K562 (cell line): ENCODE results near the gene FBXO27. TPM values are rescaled to one million over a fixed set of nuclear protein-coding genes. Genes with fewer than 3 reads are reported as not detected.

Experiments used
- ATAC-seq: fragments of 200-7000 bp; cut with Tn5 transposase; 3 replicates; pipeline ENCODE4 v1.9.1; 2020; ENCODE audit warnings: moderate library complexity
- BruUV-seq: library from RNA; stranded (reverse); fragments of 400-500 nt; replicated peaks from 2 replicates; lab custom pipeline; 2021; lab: Mats Ljungman, UMichigan
- CTCF ChIA-PET: fragments of 300-600 bp; formaldehyde crosslinking; extraction: SDS; loops from one replicate; lab custom pipeline; 2021; ENCODE audit warnings: low intra/inter-chr PET ratio; lab: Yijun Ruan, JAX
- POLR2A ChIA-PET: fragments of 300-600, 350-650 bp; sonication (Branson Sonifier 250); formaldehyde crosslinking; extraction: SDS; loops from one replicate; lab custom pipeline; 2021; ENCODE audit warnings: antibody characterized with exemption, inconsistent platforms; lab: Yijun Ruan, JAX
- DNase-seq, 4 experiments: peaks; one replicate each; pipeline versions ENCODE4 v3.0.0 to v3.0.0-alpha.2; 2011 to 2018; ENCODE audit warnings: low spot score in 3 of 4, mixed read lengths in 3 of 4; ENCODE audit errors: extremely low read depth in 1 of 4
- FAIRE-seq: peaks from 2 replicates; lab custom pipeline; 2011; peaks lifted over from hg19 to GRCh38; lab: Jason Lieb, UNC
- H2AFZ ChIP-seq: 2 replicates; pipeline ENCODE4 v1.6.0; 2011; ENCODE audit warnings: low read depth, low read length, control low read depth, inconsistent platforms
- H3K27ac ChIP-seq: fragments of 200-600 bp; 3 replicates; pipeline ENCODE4 v1.8.0; 2011; ENCODE audit warnings: low read depth, mild to moderate bottlenecking, control low read depth, inconsistent platforms, low read length, moderate library complexity, mixed read lengths; ENCODE audit errors: extremely low read depth
- H3K27me3 ChIP-seq, 2 experiments: fragments of 300-600 bp in 1 of 2; 2 replicates in 1 of 2; 3 replicates in 1 of 2; pipeline versions ENCODE4 v1.6.0 to v1.8.0; 2011; ENCODE audit warnings: inconsistent platforms in 2 of 2, low read length in 2 of 2, mild to moderate bottlenecking in 1 of 2, mixed read lengths in 1 of 2, moderate library complexity in 1 of 2; ENCODE audit not compliant: control insufficient read depth in 2 of 2, insufficient read depth in 2 of 2
- H3K36me3 ChIP-seq: fragments of 300-600 bp; 3 replicates; pipeline ENCODE4 v1.8.0; 2011; ENCODE audit warnings: mild to moderate bottlenecking, low read length, inconsistent platforms; ENCODE audit not compliant: control insufficient read depth, insufficient read depth
- H3K4me1 ChIP-seq, 2 experiments: fragments of 200-600 bp in 1 of 2; replicated peaks in 1 of 2; 2 replicates in 1 of 2; 3 replicates in 1 of 2; pipeline versions ENCODE4 v1.5.1 to v1.8.0; 2011; ENCODE audit warnings: inconsistent platforms in 2 of 2, low read length in 2 of 2, mild to moderate bottlenecking in 1 of 2, mixed read lengths in 1 of 2, moderate library complexity in 1 of 2; ENCODE audit not compliant: control insufficient read depth in 2 of 2, insufficient read depth in 2 of 2
- H3K4me2 ChIP-seq: 2 replicates; pipeline ENCODE4 v1.6.1; 2011; ENCODE audit warnings: low read length, control low read depth, inconsistent platforms, mixed read lengths; ENCODE audit not compliant: insufficient read depth
- H3K4me3 ChIP-seq: fragments of 200-600 bp; sonication (generic), shearing (Covaris generic); 2 replicates; pipeline ENCODE4 v1.5.1; 2016; ENCODE audit warnings: control low read depth, inconsistent platforms
- H3K79me2 ChIP-seq: fragments of 200-600 bp; 3 replicates; pipeline ENCODE4 v1.8.0; 2011; ENCODE audit warnings: low read length, inconsistent platforms; ENCODE audit not compliant: control insufficient read depth, insufficient read depth
- H3K9ac ChIP-seq, 2 experiments: 2 replicates each; pipeline versions ENCODE4 v1.6.0 to v1.6.1; 2011; ENCODE audit warnings: low read depth in 2 of 2, low read length in 2 of 2, control low read depth in 1 of 2, inconsistent platforms in 1 of 2, mild to moderate bottlenecking in 1 of 2, mixed read lengths in 1 of 2; ENCODE audit not compliant: insufficient read depth in 1 of 2
- H3K9me1 ChIP-seq: one replicate; pipeline ENCODE4 v1.6.0; 2011; ENCODE audit warnings: inconsistent platforms, mild to moderate bottlenecking, low read length, moderate library complexity; ENCODE audit not compliant: control insufficient read depth, insufficient read depth
- H3K9me3 ChIP-seq: replicated peaks from 2 replicates; pipeline ENCODE4 v1.5.1; 2011; ENCODE audit warnings: low read depth, low read length, inconsistent platforms; ENCODE audit not compliant: control insufficient read depth, insufficient read depth
- H4K20me1 ChIP-seq: replicated peaks from 2 replicates; pipeline ENCODE4 v1.6.1; 2011; ENCODE audit warnings: low read length, inconsistent platforms, mixed read lengths; ENCODE audit not compliant: control insufficient read depth, insufficient read depth
- CBFB ChIP-seq: sonication (generic); formaldehyde crosslinking; IDR thresholded peaks from 2 replicates; pipeline ENCODE4 v1.4.0; 2020; ENCODE audit warnings: mild to moderate bottlenecking, missing genetic modification reagents
- DMBX1 ChIP-seq: fragments of 250-450 bp; sonication (Bioruptor Pico); IDR thresholded peaks from 2 replicates; pipeline ENCODE4 v1.8.0; 2022; ENCODE audit warnings: inconsistent platforms, mild to moderate bottlenecking, moderate library complexity, borderline replicate concordance
- KDM4B ChIP-seq, 2 experiments: fragments of 450-650 bp in 1 of 2; sonication (generic) in 1 of 2; IDR thresholded peaks; 2 replicates each; pipeline ENCODE4 v1.6.1; 2016 to 2017; ENCODE audit warnings: borderline replicate concordance in 2 of 2, antibody characterized with exemption in 1 of 2, low read depth in 1 of 2, mild to moderate bottlenecking in 1 of 2
- SIX5 ChIP-seq, 2 experiments: IDR thresholded peaks; 2 replicates each; pipeline ENCODE4 v1.6.1; 2011; ENCODE audit warnings: low read length in 2 of 2, borderline replicate concordance in 1 of 2, low read depth in 1 of 2, mild to moderate bottlenecking in 1 of 2, moderate library complexity in 1 of 2; ENCODE audit not compliant: insufficient read depth in 1 of 2
- SMAD2 ChIP-seq: fragments of 150-350 bp; IDR thresholded peaks from 2 replicates; pipeline ENCODE4 v1.6.1; 2014; ENCODE audit warnings: low read depth, mild to moderate bottlenecking, low read length
- ZBTB43 ChIP-seq: sonication (generic); formaldehyde crosslinking; IDR thresholded peaks from 2 replicates; pipeline ENCODE4 v1.8.0; 2023; ENCODE audit warnings: mild to moderate bottlenecking, missing genetic modification reagents
- ZC3H11A ChIP-seq: IDR thresholded peaks from 2 replicates; pipeline ENCODE4 v1.6.1; 2012; ENCODE audit warnings: low read depth, low read length, improper control_type of control experiment
- ZFX ChIP-seq: sonication (generic); formaldehyde crosslinking; IDR thresholded peaks from 2 replicates; pipeline ENCODE4 v1.8.0; 2022; ENCODE audit warnings: mild to moderate bottlenecking, missing genetic modification reagents, moderate library complexity
- ZNF384 ChIP-seq: IDR thresholded peaks from 2 replicates; pipeline ENCODE4 v1.6.1; 2012; ENCODE audit warnings: low read depth, low read length, improper control_type of control experiment
- WGBS: fragments of 100-300 bp; shearing (Covaris generic); methylation state at CpG from one replicate; pipeline ENCODE4 v1.1.6; 2016; ENCODE audit warnings: low coverage, mixed read lengths; ENCODE audit not compliant: insufficient coverage; ENCODE audit errors: missing lambda C conversion rate; 5-methylcytosine and 5-hydroxymethylcytosine counted together
- in situ Hi-C: fragments of 300-500 bp; cut with MboI; formaldehyde crosslinking; loops from 4 replicates; pipeline ENCODE4 v1.15.0; 2018; ENCODE audit warnings: inconsistent platforms, mixed read lengths
- intact Hi-C: fragments of 100-400 bp; cut with micrococcal nuclease; formaldehyde crosslinking; loops from 2 replicates; pipeline ENCODE4 v1.14.2; 2022
- polyA plus RNA-seq, 8 experiments: library from polyadenylated mRNA; depleted of rRNA in 4 of 8; stranded (reverse) in 5 of 8; unstranded in 3 of 8; fragments of >200 nt; fragmentation: Nextera tagmentation in 2 of 8; fragmentation: Illumina TruSeq in 1 of 8; extraction: Ambion mirVana in 2 of 8; extraction: Trizol in 1 of 8; gene quantifications; 2 replicates each; pipeline versions ENCODE4 v1.2.1 to v1.2.3, GENCODE V29; 2011 to 2014; ENCODE audit warnings: inconsistent platforms in 1 of 8, missing spikeins in 1 of 8
- total RNA-seq, 7 experiments: library from RNA; depleted of rRNA in 6 of 7; stranded (reverse); fragments of >200 nt in 6 of 7; fragmentation: Illumina TruSeq in 2 of 7; extraction: Trizol in 2 of 7; gene quantifications; 2 replicates each; pipeline versions ENCODE4 v1.2.1 to v1.2.3, GENCODE V29; 2011 to 2021; ENCODE audit warnings: low replicate concordance in 1 of 7

The FBXO27 gene
- total and polyA plus RNA-seq, 9 of the 15 experiments (the other 6 are each of a cell fraction or from before 2014, with no cell fraction given): 1.8 to 11.0 (median 6.3) TPM

GRCh38 chr19:38979812-38980211 lies 52.5 kb downstream of the FBXO27 start (continued):
- no peak for TF ChIP-seq SIX5 (IDR thresholded peaks at IDR 0.05; ENCODE audit: borderline replicate concordance in 1 of 2, insufficient read depth in 1 of 2, low read depth in 1 of 2, low read length in 2 of 2)
- TF ChIP-seq ZC3H11A: no peak
- TF ChIP-seq ZNF384: no peak
- no peak for TF ChIP-seq ZFX (CRISPR knock-in tag)
- no peak for TF ChIP-seq SMAD2
- no peak for TF ChIP-seq CBFB (CRISPR knock-in tag)
- no peak for TF ChIP-seq ZBTB43

GRCh38 chr19:38978326-38978689 lies 54.0 kb downstream of the FBXO27 start:
- no peaks in the 10 kb centered on the region for H3K36me3 ChIP-seq
- peaks cover 6% of the 10 kb centered on the region; the same call in 1 of the 2 replicates for H3K9me3 ChIP-seq
- peak overlapping the region; percentile 49 for H2AFZ ChIP-seq
- intact Hi-C loops (loop anchor here (5.0 kb wide), 1 partner anchor 54 kb away; the partner anchor contains the start of gene FBXO27), in situ Hi-C loops (no loop called here)
- peaks cover 13 to 25% of the 10 kb centered on the region in 2 experiments; a peak in 4 of 5 replicates for H3K4me1 ChIP-seq
- ATAC-seq (no peak), FAIRE-seq (no peak), DNase-seq (no peak)
- ChIA-PET POLR2A (interaction anchor here (0.7 kb wide), 1 partner anchor 898 kb away, joined by 4 read pairs; no protein-coding TSS in a partner anchor), CTCF (no interaction called here)
- no peak overlapping the region for H3K4me3 ChIP-seq
- H3K27me3 ChIP-seq: no peaks in the 10 kb centered on the region; a peak in 1 of 5 replicates
- H3K9ac ChIP-seq: 0 out of 4 replicates have a peak overlapping the region, but pooled peaks of 1 of the 2 experiments have one; percentile 71
- no TSS peak for BruUV-seq
- H3K79me2 ChIP-seq: peaks cover 16% of the 10 kb centered on the region
- no peaks in the 10 kb centered on the region for H3K9me1 ChIP-seq
- TF ChIP-seq DMBX1 (CRISPR knock-in tag) (no peak), KDM4B (IDR thresholded peaks at IDR 0.05; ENCODE audit: borderline replicate concordance in 2 of 2, low read depth in 1 of 2) (no peak)
- no peak overlapping the region for H3K4me2 ChIP-seq
- no peak overlapping the region for H3K27ac ChIP-seq
- H4K20me1 ChIP-seq: no peaks in the 10 kb centered on the region
- 48% methylated on average over 3 of the region's 3 CpGs for WGBS
